Left colon (tissue), 2 donors: ENCODE data around the gene AFAP1. TPM values are rescaled to one million over a fixed set of nuclear protein-coding genes. Genes with fewer than 3 reads are reported as not detected.
A peak's percentile ranks its signal among the peaks of the same experiment; 100 is the strongest.

Source experiments
- ATAC-seq: fragments of 200-7000 bp; cut with Tn5 transposase; one replicate; pipeline ENCODE4 v1.9.1; 2020; ENCODE audit warnings: mild to moderate bottlenecking, moderate library complexity
- DNase-seq, 2 donors: peaks; one replicate each; pipeline ENCODE4 v3.0.0-alpha.2; 2020
- intact Hi-C, 2 donors: fragments of 100-400 bp; cut with DNase I in 1 of 2; cut with micrococcal nuclease in 1 of 2; formaldehyde crosslinking; loops; one replicate each; pipeline versions ENCODE4 v1.11.2 to v1.14.0; 2022; cut with DNase I, micrococcal nuclease
- total RNA-seq, 2 donors: library from RNA; stranded (reverse); fragmentation: NEBNext Ultra II Directional; extraction: Animal tissue kit (Norgen Biotek cat#: 25700); gene quantifications; one replicate each; pipeline ENCODE4 v1.2.1, GENCODE V29; 2021
- donor health status: DM: no; HTN: no; CAD: no.
- donor health status: DM: yes; HTN: yes; CAD: no.

AFAP1 gene
- total RNA-seq, 2 donors from 2014 or later = 41.2 to 46.2 TPM

- no peak for DNase-seq
- intact Hi-C loops = no loop called here
These were observed 99.8 kb downstream of the AFAP1 start for GRCh38 chr4:7839856-7840255.

GRCh38 chr4:7838136-7838782, 101.4 kb downstream of the AFAP1 start:
- intact Hi-C loops = no loop called here
- DNase-seq (no peak), ATAC-seq (no peak)

More at GRCh38 chr4:7839856-7840255, 99.8 kb downstream of the AFAP1 start:
- no peak for ATAC-seq

- ATAC-seq (no peak), DNase-seq (no peak)
- intact Hi-C loops = no loop called here
These were observed 102.0 kb downstream of the AFAP1 start for GRCh38 chr4:7837597-7838135.

GRCh38 chr4:7831858-7832730, 107.6 kb downstream of the AFAP1 start:
- no peak for ATAC-seq
- no peak for DNase-seq
- intact Hi-C loops = no loop called here

- DNase-seq = no peak
These were observed 108.3 kb downstream of the AFAP1 start for GRCh38 chr4:7831330-7831729.

GRCh38 chr4:7830747-7831146, 108.9 kb downstream of the AFAP1 start:
- ATAC-seq (no peak), DNase-seq (no peak)
- intact Hi-C loops = no loop called here

More at GRCh38 chr4:7831330-7831729, 108.3 kb downstream of the AFAP1 start:
- intact Hi-C loops = no loop called here
- no peak for ATAC-seq

GRCh38 chr4:7829652-7830580, 109.7 kb downstream of the AFAP1 start:
- intact Hi-C loops = loop anchor here in 1 of 2 donors (10.0 kb wide), 1 partner anchor 45 kb away; no protein-coding TSS in a partner anchor
- peak; percentile 83 for ATAC-seq
- DNase-seq = peak in 1 of 2 donors; percentile 55

- intact Hi-C loops = loop anchor here in 1 of 2 donors (10.0 kb wide), 1 partner anchor 46 kb away; no protein-coding TSS in a partner anchor
- DNase-seq (no peak), ATAC-seq (peak; percentile 8)
These were observed 110.8 kb downstream of the AFAP1 start for GRCh38 chr4:7828793-7829301.

- DNase-seq = peak; percentile 40 to 59
- intact Hi-C loops = loop anchor here in 1 of 2 donors (10.0 kb wide), 1 partner anchor 47 kb away; no protein-coding TSS in a partner anchor
- ATAC-seq = no peak
These were observed 111.5 kb downstream of the AFAP1 start for GRCh38 chr4:7828011-7828720.

- intact Hi-C loops = loop anchor here in 1 of 2 donors (10.0 kb wide), 1 partner anchor 47 kb away; no protein-coding TSS in a partner anchor
These were observed 112.1 kb downstream of the AFAP1 start for GRCh38 chr4:7827566-7827965.

GRCh38 chr4:7826909-7827306, 112.8 kb downstream of the AFAP1 start:
- DNase-seq (no peak), ATAC-seq (no peak)

More at GRCh38 chr4:7827566-7827965, 112.1 kb downstream of the AFAP1 start:
- no peak for DNase-seq
- ATAC-seq = no peak

GRCh38 chr4:7826176-7826908, 113.3 kb downstream of the AFAP1 start:
- ATAC-seq (no peak), DNase-seq (no peak)
- intact Hi-C loops = loop anchor here in 1 of 2 donors (10.0 kb wide), 1 partner anchor 48 kb away; no protein-coding TSS in a partner anchor

More at GRCh38 chr4:7826909-7827306, 112.8 kb downstream of the AFAP1 start:
- intact Hi-C loops = loop anchor here in 1 of 2 donors (10.0 kb wide), 1 partner anchor 48 kb away; no protein-coding TSS in a partner anchor

- DNase-seq (no peak), ATAC-seq (no peak)
- intact Hi-C loops = loop anchor here in 1 of 2 donors (10.0 kb wide), 1 partner anchor 51 kb away; no protein-coding TSS in a partner anchor
These were observed 115.4 kb downstream of the AFAP1 start for GRCh38 chr4:7824218-7824617.

- peak; percentile 52 to 65 for DNase-seq
- peak; percentile 77 for ATAC-seq
- intact Hi-C loops = loop anchor here in 1 of 2 donors (10.0 kb wide), 1 partner anchor 51 kb away; no protein-coding TSS in a partner anchor
These were observed 116.2 kb downstream of the AFAP1 start for GRCh38 chr4:7823416-7823824.

- DNase-seq (no peak), ATAC-seq (no peak)
- intact Hi-C loops = loop anchor here in 1 of 2 donors (10.0 kb wide), 1 partner anchor 52 kb away; no protein-coding TSS in a partner anchor
These were observed 116.8 kb downstream of the AFAP1 start for GRCh38 chr4:7822877-7823276.

GRCh38 chr4:7822137-7822505, 117.5 kb downstream of the AFAP1 start:
- ATAC-seq = no peak
- intact Hi-C loops = loop anchor here in 1 of 2 donors (10.0 kb wide), 1 partner anchor 53 kb away; no protein-coding TSS in a partner anchor
- no peak for DNase-seq
